HG03460 (cell line): ENCODE data around the gene ADAM8.
"Not testable (repeated sequence)": the region's sequence is repeated elsewhere in the genome, so short reads cannot be mapped to it uniquely, and the experiment has no call there.

Experiments used
- ATAC-seq: cut with Tn5 transposase; IDR thresholded peaks from one replicate; pipeline ENCODE4 v1.9.1; 2021; ENCODE audit not compliant: unreplicated experiment

Gene ADAM8

GRCh38 chr10:133276435-133277201 lies at the start of gene ADAM8:
Gene ADAM8 (minus strand): TSS chr10:133276868. CDS start chr10:133276817, 51 bp downstream.
- peak; percentile 51 for ATAC-seq

DNA sequence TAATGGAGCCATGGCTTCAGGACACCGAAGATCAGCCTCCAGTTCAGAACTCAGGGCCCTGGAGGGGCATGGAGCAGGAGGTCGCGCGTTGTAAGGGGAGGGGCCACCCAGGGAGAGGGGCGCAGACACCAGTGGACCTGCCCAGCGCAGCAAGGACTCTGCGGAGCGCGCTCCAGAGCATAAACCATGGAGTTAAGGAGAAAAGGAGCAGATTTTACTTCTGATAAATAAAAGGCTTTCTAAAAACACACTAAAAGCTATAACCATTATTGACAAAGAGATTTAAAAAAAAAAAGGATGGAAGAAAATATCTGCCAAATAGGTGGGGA lies 49.5 kb upstream of the ADAM8 start:
- no peak for ATAC-seq

DNA sequence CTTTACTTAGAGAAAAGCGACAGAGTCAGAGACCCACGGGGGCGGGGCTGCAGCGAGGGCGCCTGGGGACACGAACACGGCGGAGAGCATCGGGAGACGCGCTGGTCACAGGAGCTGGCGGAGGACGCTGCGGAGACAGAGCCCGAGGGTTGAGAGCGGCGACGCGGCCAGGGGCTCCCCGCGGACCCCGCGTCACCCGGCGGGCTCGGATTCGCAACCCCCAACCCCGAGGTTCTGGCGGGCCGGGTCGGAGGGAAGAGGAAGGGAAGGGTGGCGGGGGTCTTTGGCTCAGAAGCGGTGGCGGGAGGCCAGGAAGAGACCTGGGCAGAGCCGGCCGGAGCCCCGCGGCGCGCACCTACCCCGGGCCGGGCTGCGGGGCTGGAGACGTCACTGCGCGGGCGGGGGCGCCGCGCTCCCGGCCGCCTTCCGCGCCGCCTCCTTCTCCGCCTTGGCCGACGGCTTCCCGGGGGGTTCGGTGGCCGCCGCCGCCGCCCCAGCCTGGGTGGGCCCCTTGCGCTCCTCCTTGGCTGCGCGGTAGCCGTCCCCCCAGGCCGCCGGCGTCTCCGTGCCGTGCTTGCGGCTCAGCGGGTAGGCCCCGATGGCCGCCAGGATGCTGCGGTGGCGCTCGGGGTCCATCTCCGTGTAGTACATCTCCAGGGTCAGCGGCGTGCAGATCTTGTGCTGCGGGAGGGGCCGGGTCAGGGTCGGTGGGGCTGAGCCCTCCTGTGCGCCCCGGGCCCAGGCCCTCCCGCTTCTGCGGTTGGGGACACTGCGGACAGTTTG lies 49.0 kb upstream of the ADAM8 start:
- no peak for ATAC-seq

DNA sequence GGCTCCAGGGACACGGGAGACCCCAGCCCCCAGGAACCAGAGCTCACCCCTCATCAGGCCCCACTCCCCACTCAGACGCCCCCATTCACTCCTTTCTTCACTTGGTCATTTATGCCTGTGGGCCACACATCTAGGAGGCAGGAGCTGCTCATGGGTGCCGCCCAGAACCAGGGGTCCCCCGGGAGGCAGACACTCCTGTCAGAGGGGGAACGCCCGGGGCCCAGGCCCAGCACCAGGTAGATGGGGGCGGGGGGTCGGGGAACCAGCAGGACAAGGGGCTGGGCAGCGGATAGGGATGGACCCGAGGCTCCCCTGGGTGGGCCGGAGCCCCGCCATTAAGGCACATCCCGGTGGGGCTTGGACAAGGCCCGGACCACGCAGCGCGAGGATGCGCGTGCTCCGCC lies 48.2 kb upstream of the ADAM8 start:
- ATAC-seq = no peak

DNA sequence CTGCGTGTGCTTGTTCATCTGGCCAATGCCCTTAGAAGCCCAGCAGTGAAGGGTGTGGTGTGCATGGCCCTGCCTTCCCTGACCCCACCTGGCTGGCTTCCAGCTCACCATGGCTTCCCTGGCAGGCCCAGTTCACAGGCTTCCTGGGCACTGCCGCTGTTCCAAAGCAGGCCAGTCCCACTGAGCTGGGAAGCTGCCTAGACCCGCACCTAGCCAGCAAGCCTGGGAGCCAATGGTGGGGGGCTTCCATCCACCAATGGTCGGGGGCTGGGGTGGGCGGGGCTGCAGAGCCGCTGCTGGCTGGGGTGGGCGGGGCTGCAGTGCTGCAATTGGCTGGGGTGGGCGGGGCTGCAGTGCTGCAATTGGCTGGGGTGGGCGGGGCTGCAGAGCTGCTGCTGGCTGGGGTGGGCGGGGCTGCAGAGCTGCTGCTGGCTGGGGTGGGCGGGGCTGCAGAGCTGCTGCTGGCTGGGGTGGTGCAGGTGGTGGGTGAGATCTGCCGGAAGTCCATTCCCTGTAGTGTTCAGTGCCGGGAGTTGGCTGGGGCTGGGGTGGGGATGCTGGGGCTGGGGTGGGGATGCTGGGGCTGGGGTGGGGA lies 47.6 kb upstream of the ADAM8 start:
- ATAC-seq = no peak

DNA sequence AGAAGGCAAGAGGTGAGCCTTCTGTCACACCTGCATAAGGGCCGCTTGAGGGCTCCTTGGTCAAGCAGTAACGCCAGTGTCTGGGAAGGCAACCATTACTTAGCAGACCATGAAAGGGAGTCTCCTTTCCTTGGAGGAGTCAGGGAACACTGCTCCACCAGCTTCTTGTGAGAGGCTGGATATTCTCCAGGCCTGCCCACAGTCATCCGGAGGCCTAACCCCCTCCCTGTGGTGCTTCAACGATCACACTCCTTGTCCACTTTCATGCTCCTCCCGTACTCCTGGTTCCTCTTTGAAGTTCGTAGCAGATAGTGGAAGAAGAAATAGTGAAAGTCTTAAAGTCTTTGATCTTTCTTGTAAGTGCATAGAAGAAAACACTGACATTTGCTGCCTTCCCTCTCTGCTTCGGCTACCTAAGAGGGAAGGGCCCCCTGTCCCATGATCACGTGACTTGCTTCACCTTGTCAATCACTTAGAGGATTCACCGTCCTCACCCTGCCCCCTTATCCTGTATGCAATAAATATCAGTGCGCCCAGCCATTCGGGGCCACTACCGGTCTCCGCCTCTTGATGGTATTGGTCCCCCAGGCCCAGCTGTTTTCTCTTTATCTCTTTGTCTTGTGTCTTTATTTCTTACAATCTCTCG lies 45.5 kb upstream of the ADAM8 start:
- ATAC-seq = not testable (repeated sequence)

- ATAC-seq = not testable (repeated sequence)
Observed at GRCh38 chr10:133320852-133321422, 44.3 kb upstream of the ADAM8 start.

- peak; percentile 73 for ATAC-seq
Observed at GRCh38 chr10:133318494-133319127, 41.9 kb upstream of the ADAM8 start.

DNA sequence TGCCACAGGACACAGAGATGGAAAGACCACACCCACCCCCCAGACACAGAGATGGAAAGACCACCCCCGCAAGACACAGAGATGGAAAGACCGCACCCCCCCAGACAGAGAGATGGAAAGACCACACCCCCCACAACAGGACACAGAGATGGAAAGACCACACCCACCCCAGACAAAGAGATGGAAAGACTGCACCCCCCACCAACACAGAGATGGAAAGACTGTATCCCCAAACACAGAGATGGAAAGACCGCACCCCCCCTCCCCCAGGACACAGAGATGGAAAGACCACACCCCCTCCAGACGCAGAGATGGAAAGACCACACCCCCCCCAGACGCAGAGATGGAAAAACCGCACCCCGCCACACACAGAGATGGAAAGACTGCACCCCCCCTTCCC lies 40.1 kb upstream of the ADAM8 start:
- ATAC-seq = no peak

GRCh38 chr10:133316266-133316665 lies 39.6 kb upstream of the ADAM8 start:
- ATAC-seq = no peak

DNA sequence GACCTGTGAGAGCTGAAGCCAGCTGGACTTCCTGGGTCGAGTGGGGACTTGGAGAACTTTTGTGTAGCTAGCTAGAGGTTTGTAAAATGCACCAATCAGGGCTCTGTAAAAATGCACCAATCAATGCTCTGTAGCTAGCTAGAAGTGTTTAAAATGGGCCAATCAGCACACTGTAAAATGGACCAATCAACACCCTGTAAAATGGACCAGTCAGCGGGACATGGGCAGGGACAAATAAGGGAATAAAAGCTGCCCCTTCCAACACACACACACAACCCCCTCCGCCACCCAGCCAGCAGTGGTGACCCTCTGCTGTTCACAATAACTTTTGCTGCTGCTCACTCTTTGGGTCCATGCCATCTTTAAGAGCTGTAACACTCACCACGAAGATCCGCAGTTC lies 39.2 kb upstream of the ADAM8 start:
- ATAC-seq = no peak

DNA sequence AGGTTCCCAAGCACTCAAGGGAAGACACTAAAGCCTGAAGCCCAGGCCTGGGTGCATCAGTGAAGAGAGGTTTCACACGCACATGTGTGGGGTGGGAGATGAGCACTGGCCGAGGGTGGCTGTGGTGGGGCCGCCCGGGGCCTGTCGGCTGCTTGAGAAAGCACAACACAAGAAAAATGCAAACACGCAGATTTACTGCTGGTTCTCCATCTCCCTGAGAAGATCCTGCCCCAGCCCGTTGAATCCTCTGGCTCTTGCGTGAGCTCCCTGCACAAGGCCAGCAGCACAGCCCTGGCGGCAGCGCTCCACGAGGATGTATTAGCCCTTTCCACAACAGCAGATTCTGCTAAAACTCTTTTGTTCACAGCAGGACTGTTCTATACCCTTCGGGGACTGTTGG lies 38.2 kb upstream of the ADAM8 start:
- no peak for ATAC-seq

DNA sequence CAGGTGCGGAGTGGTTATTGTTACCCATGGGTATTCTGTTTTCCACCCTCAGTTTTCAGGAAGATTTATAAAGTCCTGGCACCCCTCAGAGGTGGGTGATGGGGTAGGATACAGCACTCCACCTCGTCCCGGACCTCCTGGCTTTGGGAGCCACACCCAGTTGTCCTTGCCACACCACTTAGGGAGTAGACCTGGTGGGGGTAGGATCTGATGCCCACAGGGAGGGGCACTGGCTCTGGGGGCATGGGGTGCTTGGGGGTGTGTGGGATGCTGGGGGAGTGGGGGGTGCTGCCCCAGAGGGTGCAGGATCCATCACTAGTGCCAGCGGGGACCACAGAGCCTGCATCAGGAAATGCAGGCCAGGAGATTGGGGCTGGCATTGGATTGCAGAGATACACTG lies 36.5 kb upstream of the ADAM8 start:
- no peak for ATAC-seq

- no peak for ATAC-seq
Observed at GRCh38 chr10:133312769-133313145, 36.1 kb upstream of the ADAM8 start.

DNA sequence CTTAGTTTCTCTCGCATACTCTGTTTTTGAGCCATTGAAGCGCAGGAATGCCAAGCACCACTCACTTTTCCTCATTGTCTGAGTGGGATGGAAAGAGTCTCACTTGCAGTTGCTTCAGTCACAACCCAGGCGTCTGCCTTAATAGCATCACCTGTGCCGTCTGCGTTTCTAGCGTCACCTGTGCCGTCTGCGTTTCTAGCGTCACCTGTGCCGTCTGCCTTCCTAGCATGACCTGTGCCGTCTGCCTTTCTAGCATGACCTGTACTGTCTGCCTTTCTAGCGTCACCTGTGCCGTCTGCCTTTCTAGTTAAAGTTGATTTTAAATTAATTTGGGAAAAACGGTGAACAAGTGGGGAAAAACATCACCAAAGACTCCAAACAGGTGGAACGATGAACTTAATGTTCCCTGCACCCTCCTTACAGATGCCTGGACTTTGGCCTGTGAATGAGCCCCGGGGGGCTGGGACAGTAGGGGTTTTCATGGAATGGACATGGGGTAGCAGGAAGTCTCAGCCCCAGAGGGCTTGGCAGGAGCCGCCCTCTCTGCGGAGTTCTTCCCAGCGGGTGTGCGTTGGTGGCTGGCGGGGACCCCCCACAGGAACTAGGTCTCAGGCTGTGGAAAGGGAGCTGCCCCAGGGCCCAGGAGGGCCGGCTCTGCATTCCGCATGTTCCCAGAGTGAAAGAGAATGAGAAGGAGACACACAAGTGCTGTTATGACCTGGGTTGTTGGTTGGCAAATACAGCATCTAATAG lies 35.5 kb upstream of the ADAM8 start:
- ATAC-seq = no peak

GRCh38 chr10:133311570-133311969 lies 34.9 kb upstream of the ADAM8 start:
- no peak for ATAC-seq

- ATAC-seq = no peak
Observed at GRCh38 chr10:133310789-133311188, 34.1 kb upstream of the ADAM8 start.

- no peak for ATAC-seq
Observed at GRCh38 chr10:133310399-133310755, 33.7 kb upstream of the ADAM8 start.

DNA sequence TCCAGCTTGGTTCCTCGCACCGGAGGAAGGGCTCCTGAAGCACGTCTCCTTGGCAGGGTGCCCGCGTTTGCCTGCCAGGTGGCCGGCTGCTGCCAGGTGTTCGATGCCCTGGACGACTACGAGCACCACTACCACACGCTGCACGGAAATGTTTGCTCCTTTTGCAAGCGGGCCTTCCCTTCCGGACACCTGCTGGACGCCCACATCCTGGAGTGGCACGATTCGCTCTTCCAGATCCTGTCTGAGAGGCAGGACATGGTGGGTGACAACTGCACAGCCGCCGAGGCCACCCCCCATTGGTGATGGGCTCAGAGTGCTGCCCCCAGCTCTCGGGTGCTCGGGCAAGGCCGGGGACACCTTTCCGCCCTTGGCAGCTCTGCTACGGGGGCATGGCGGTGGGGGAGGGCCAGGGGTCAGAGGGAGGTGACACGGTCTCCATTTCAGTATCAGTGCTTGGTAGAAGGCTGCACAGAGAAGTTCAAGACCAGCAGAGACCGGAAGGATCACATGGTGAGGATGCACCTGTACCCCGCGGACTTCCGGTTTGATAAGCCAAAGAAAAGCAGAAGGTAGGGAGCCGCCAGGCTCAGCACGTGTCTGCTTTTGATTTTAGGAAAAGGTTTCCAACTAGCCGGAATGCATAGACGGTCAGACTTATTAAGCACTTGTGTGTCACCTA lies 33.2 kb upstream of the ADAM8 start:
- ATAC-seq = no peak
